Skeletal muscle satellite cell (primary cell): ENCODE data around the gene SCOC.

Source experiments
- H3K27me3 ChIP-seq: 2 replicates; pipeline ENCODE4 v1.7.0; 2013; ENCODE audit warnings: low read length; ENCODE audit not compliant: control insufficient read depth, insufficient read depth
- H3K36me3 ChIP-seq: 2 replicates; pipeline ENCODE4 v1.7.0; 2013; ENCODE audit warnings: mild to moderate bottlenecking, control low read depth, low read length; ENCODE audit not compliant: insufficient read depth
- H3K4me1 ChIP-seq: 2 replicates; pipeline ENCODE4 v1.7.0; 2013; ENCODE audit warnings: low read length; ENCODE audit not compliant: control insufficient read depth, insufficient read depth
- H3K4me2 ChIP-seq: 2 replicates; pipeline ENCODE4 v1.7.0; 2013; ENCODE audit warnings: mild to moderate bottlenecking, low read length
- H3K4me3 ChIP-seq: 2 replicates; pipeline ENCODE4 v1.7.0; 2013; ENCODE audit warnings: low read length
- H3K9ac ChIP-seq: 2 replicates; pipeline ENCODE4 v1.7.0; 2013; ENCODE audit warnings: mild to moderate bottlenecking, low read depth, low read length, moderate library complexity
- H3K9me3 ChIP-seq: replicated peaks from 2 replicates; pipeline ENCODE4 v1.7.0; 2013; ENCODE audit warnings: mild to moderate bottlenecking, control low read depth, low read length

Gene SCOC

GRCh38 chr4:140344101-140344500, 29.3 kb upstream of the SCOC start:
- H3K4me1 ChIP-seq: no peaks in the 10 kb centered on the region
- no peak overlapping the region for H3K4me3 ChIP-seq

GRCh38 chr4:140344621-140345020, 28.8 kb upstream of the SCOC start:
- Histone ChIP-seq H3K27me3 (peaks cover 36% of the 10 kb centered on the region), H3K4me1 (no peaks in the 10 kb centered on the region), H3K9me3 (no peaks in the 10 kb centered on the region), H3K4me3 (no peak overlapping the region), H3K4me2 (no peak overlapping the region), H3K9ac (no peak overlapping the region), H3K36me3 (no peaks in the 10 kb centered on the region)

More at GRCh38 chr4:140344101-140344500, 29.3 kb upstream of the SCOC start:
- no peaks in the 10 kb centered on the region for H3K9me3 ChIP-seq
- peaks cover 32% of the 10 kb centered on the region for H3K27me3 ChIP-seq
- H3K4me2 ChIP-seq: no peak overlapping the region
- no peaks in the 10 kb centered on the region for H3K36me3 ChIP-seq
- no peak overlapping the region for H3K9ac ChIP-seq

- H3K9me3 ChIP-seq: no peaks in the 10 kb centered on the region
- H3K27me3 ChIP-seq: peaks cover 41% of the 10 kb centered on the region
- H3K9ac ChIP-seq: no peak overlapping the region
- no peaks in the 10 kb centered on the region for H3K36me3 ChIP-seq
- no peaks in the 10 kb centered on the region for H3K4me1 ChIP-seq
- no peak overlapping the region for H3K4me3 ChIP-seq
- H3K4me2 ChIP-seq: no peak overlapping the region
Measured at GRCh38 chr4:140346136-140346535, 27.3 kb upstream of the SCOC start.

- Histone ChIP-seq H3K4me1 (no peaks in the 10 kb centered on the region), H3K9me3 (no peaks in the 10 kb centered on the region), H3K4me3 (no peak overlapping the region), H3K27me3 (peaks cover 37% of the 10 kb centered on the region), H3K4me2 (no peak overlapping the region), H3K36me3 (no peaks in the 10 kb centered on the region), H3K9ac (no peak overlapping the region)
Measured at GRCh38 chr4:140349816-140350215, 23.6 kb upstream of the SCOC start.

- Histone ChIP-seq H3K9ac (no peak overlapping the region), H3K4me2 (no peak overlapping the region), H3K36me3 (no peaks in the 10 kb centered on the region), H3K4me3 (no peak overlapping the region), H3K27me3 (peaks cover 33% of the 10 kb centered on the region), H3K9me3 (no peaks in the 10 kb centered on the region), H3K4me1 (no peaks in the 10 kb centered on the region)
Measured at GRCh38 chr4:140351093-140352075, 22.1 kb upstream of the SCOC start.

- Histone ChIP-seq H3K4me3 (no peak overlapping the region), H3K36me3 (no peaks in the 10 kb centered on the region), H3K4me1 (no peaks in the 10 kb centered on the region), H3K4me2 (no peak overlapping the region), H3K9me3 (no peaks in the 10 kb centered on the region), H3K27me3 (peaks cover 43% of the 10 kb centered on the region), H3K9ac (no peak overlapping the region)
Measured at GRCh38 chr4:140353786-140354185, 19.7 kb upstream of the SCOC start.

- no peak overlapping the region for H3K4me2 ChIP-seq
- no peak overlapping the region for H3K9ac ChIP-seq
- peaks cover 34% of the 10 kb centered on the region for H3K27me3 ChIP-seq
- no peaks in the 10 kb centered on the region for H3K4me1 ChIP-seq
- no peak overlapping the region for H3K4me3 ChIP-seq
- no peaks in the 10 kb centered on the region for H3K9me3 ChIP-seq
- H3K36me3 ChIP-seq: no peaks in the 10 kb centered on the region
Measured at GRCh38 chr4:140355288-140355687, 18.2 kb upstream of the SCOC start.

- Histone ChIP-seq H3K36me3 (no peaks in the 10 kb centered on the region), H3K9me3 (no peaks in the 10 kb centered on the region), H3K4me1 (no peaks in the 10 kb centered on the region), H3K4me2 (no peak overlapping the region), H3K4me3 (no peak overlapping the region), H3K27me3 (peaks cover 24% of the 10 kb centered on the region), H3K9ac (no peak overlapping the region)
Measured at GRCh38 chr4:140357868-140358267, 15.6 kb upstream of the SCOC start.

- H3K4me1 ChIP-seq: no peaks in the 10 kb centered on the region
- H3K27me3 ChIP-seq: peaks cover 22% of the 10 kb centered on the region
- H3K9ac ChIP-seq: no peak overlapping the region
Measured at GRCh38 chr4:140358281-140358680, 15.2 kb upstream of the SCOC start.

GRCh38 chr4:140359562-140360427, 13.7 kb upstream of the SCOC start:
- Histone ChIP-seq H3K9me3 (no peaks in the 10 kb centered on the region), H3K27me3 (peaks cover 19% of the 10 kb centered on the region), H3K4me1 (no peaks in the 10 kb centered on the region), H3K4me3 (no peak overlapping the region), H3K4me2 (no peak overlapping the region), H3K9ac (no peak overlapping the region), H3K36me3 (no peaks in the 10 kb centered on the region)

More at GRCh38 chr4:140358281-140358680, 15.2 kb upstream of the SCOC start:
- no peaks in the 10 kb centered on the region for H3K36me3 ChIP-seq
- no peaks in the 10 kb centered on the region for H3K9me3 ChIP-seq
- H3K4me2 ChIP-seq: no peak overlapping the region
- no peak overlapping the region for H3K4me3 ChIP-seq

GRCh38 chr4:140361099-140361498, 12.3 kb upstream of the SCOC start:
- Histone ChIP-seq H3K4me1 (no peaks in the 10 kb centered on the region), H3K4me3 (no peak overlapping the region), H3K27me3 (peaks cover 19% of the 10 kb centered on the region)

More at GRCh38 chr4:140361099-140361498, 12.3 kb upstream of the SCOC start:
- H3K9me3 ChIP-seq: no peaks in the 10 kb centered on the region
- no peak overlapping the region for H3K4me2 ChIP-seq
- H3K36me3 ChIP-seq: no peaks in the 10 kb centered on the region
- no peak overlapping the region for H3K9ac ChIP-seq
